Measurements from ENCODE around the gene RBM39.
"Not testable (repeated sequence)": the region's sequence is repeated elsewhere in the genome, so short reads cannot be mapped to it uniquely, and the experiment has no call there.

GRCh38 chr20:35686872-35687271, 55.2 kb downstream of the RBM39 start:
- TF ChIP-seq, protein P1, sequence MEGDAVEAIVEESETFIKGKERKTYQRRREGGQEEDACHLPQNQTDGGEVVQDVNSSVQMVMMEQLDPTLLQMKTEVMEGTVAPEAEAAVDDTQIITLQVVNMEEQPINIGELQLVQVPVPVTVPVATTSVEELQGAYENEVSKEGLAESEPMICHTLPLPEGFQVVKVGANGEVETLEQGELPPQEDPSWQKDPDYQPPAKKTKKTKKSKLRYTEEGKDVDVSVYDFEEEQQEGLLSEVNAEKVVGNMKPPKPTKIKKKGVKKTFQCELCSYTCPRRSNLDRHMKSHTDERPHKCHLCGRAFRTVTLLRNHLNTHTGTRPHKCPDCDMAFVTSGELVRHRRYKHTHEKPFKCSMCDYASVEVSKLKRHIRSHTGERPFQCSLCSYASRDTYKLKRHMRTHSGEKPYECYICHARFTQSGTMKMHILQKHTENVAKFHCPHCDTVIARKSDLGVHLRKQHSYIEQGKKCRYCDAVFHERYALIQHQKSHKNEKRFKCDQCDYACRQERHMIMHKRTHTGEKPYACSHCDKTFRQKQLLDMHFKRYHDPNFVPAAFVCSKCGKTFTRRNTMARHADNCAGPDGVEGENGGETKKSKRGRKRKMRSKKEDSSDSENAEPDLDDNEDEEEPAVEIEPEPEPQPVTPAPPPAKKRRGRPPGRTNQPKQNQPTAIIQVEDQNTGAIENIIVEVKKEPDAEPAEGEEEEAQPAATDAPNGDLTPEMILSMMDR (IDR thresholded peaks at IDR 0.05 in 4 of 5, conservative IDR thresholded peaks at IDR 0.05 in 1 of 5) = not testable (repeated sequence)
- TF ChIP-seq POLR2A (IDR thresholded peaks at IDR 0.05) = not testable (repeated sequence)

Data from gastrocnemius medialis (tissue), 4 donors.